Liver (tissue), 9 donors: ENCODE results near the gene NYAP1. TPM values are rescaled to one million over a fixed set of nuclear protein-coding genes. Genes with fewer than 3 reads are reported as not detected.
"Not testable (repeated sequence)": the region's sequence is repeated elsewhere in the genome, so short reads cannot be mapped to it uniquely, and the experiment has no call there.

ENCODE experiments used
- DNase-seq: peaks from one replicate; pipeline ENCODE4 v3.0.0-alpha.2; 2017; ENCODE audit warnings: low spot score
- H3K27ac ChIP-seq, 2 donors: one replicate each; pipeline ENCODE4 v1.7.0; 2013; ENCODE audit warnings: inconsistent platforms in 2 of 2, low read length in 2 of 2, control low read depth in 1 of 2, low read depth in 1 of 2, mild to moderate bottlenecking in 1 of 2
- H3K27me3 ChIP-seq, 4 donors: one replicate each; pipeline versions ENCODE4 v1.6.1 to v1.7.0; 2013; ENCODE audit warnings: low read length in 3 of 4, inconsistent platforms in 1 of 4, mild to moderate bottlenecking in 1 of 4, moderate library complexity in 1 of 4; ENCODE audit not compliant: control insufficient read depth in 4 of 4, insufficient read depth in 4 of 4
- H3K36me3 ChIP-seq, 4 donors: one replicate each; pipeline versions ENCODE4 v1.6.1 to v1.7.0; 2013; ENCODE audit warnings: low read length in 3 of 4, mild to moderate bottlenecking in 3 of 4, low read depth in 1 of 4, moderate library complexity in 1 of 4; ENCODE audit not compliant: control insufficient read depth in 4 of 4, insufficient read depth in 3 of 4
- H3K4me1 ChIP-seq, 4 donors: one replicate each; pipeline versions ENCODE4 v1.6.1 to v1.7.0; 2013; ENCODE audit warnings: low read length in 3 of 4, mild to moderate bottlenecking in 3 of 4, moderate library complexity in 1 of 4; ENCODE audit not compliant: control insufficient read depth in 4 of 4, insufficient read depth in 4 of 4
- H3K4me3 ChIP-seq, 3 donors: one replicate each; pipeline versions ENCODE4 v1.6.1 to v1.7.0; 2013; ENCODE audit warnings: low read length in 3 of 3, control low read depth in 1 of 3, low read depth in 1 of 3, mild to moderate bottlenecking in 1 of 3
- H3K9ac ChIP-seq, 2 donors: one replicate each; pipeline ENCODE4 v1.7.0; 2013; ENCODE audit warnings: low read length in 2 of 2, mild to moderate bottlenecking in 2 of 2, moderate library complexity in 2 of 2, control low read depth in 1 of 2, low read depth in 1 of 2
- H3K9me3 ChIP-seq, 4 donors: one replicate each; pipeline versions ENCODE4 v1.6.1 to v1.7.0; 2013; ENCODE audit warnings: low read length in 3 of 4; ENCODE audit not compliant: control insufficient read depth in 4 of 4
- EGR1 ChIP-seq, 2 donors: IDR thresholded peaks; 2 replicates each; pipeline ENCODE4 v1.6.1; 2016 to 2018; ENCODE audit warnings: antibody characterized with exemption in 2 of 2, low read depth in 2 of 2
- GABPA ChIP-seq, 2 donors: IDR thresholded peaks in 1 of 2; conservative IDR thresholded peaks in 1 of 2; 2 replicates each; pipeline ENCODE4 v1.6.1; 2016; ENCODE audit warnings: antibody characterized with exemption in 2 of 2, mild to moderate bottlenecking in 1 of 2, moderate library complexity in 1 of 2
- HNF4A ChIP-seq, 2 donors: conservative IDR thresholded peaks; 2 replicates each; pipeline ENCODE4 v1.6.1; 2016; ENCODE audit warnings: antibody characterized with exemption in 2 of 2, mild to moderate bottlenecking in 2 of 2
- HNF4G ChIP-seq: IDR thresholded peaks from 2 replicates; pipeline ENCODE4 v1.6.1; 2016; ENCODE audit warnings: antibody characterized with exemption
- JUND ChIP-seq, 2 donors: IDR thresholded peaks; 2 replicates each; pipeline ENCODE4 v1.6.1; 2016; ENCODE audit warnings: antibody characterized with exemption in 2 of 2
- NR2F2 ChIP-seq: IDR thresholded peaks from 2 replicates; pipeline ENCODE4 v1.6.1; 2016; ENCODE audit warnings: antibody characterized with exemption
- RAD21 ChIP-seq, 2 donors: IDR thresholded peaks; 2 replicates each; pipeline ENCODE4 v1.6.1; 2016; ENCODE audit warnings: antibody characterized with exemption in 2 of 2, mild to moderate bottlenecking in 2 of 2
- REST ChIP-seq: IDR thresholded peaks from 2 replicates; pipeline ENCODE4 v1.6.1; 2016; ENCODE audit warnings: antibody characterized with exemption, mild to moderate bottlenecking
- RXRA ChIP-seq, 2 donors: IDR thresholded peaks; 2 replicates each; pipeline ENCODE4 v1.6.1; 2017 to 2018; ENCODE audit warnings: antibody characterized with exemption in 2 of 2, mild to moderate bottlenecking in 1 of 2
- SP1 ChIP-seq: IDR thresholded peaks from 2 replicates; pipeline ENCODE4 v1.6.1; 2018; ENCODE audit warnings: antibody characterized with exemption, mild to moderate bottlenecking
- WGBS: extraction: QIAGEN DNeasy Blood & Tissue Kit; methylation state at CpG from one replicate; pipeline ENCODE4 v1.1.7; 2013; 5-methylcytosine and 5-hydroxymethylcytosine counted together
- polyA plus RNA-seq, 2 donors: library from polyadenylated mRNA; stranded (reverse) in 1 of 2; unstranded in 1 of 2; fragments of 200-250 nt in 1 of 2; fragments of >200 nt in 1 of 2; fragmentation: Nextera tagmentation in 1 of 2; extraction: Ambion mirVana in 1 of 2; gene quantifications; one replicate each; pipeline versions ENCODE4 v1.2.1 to v1.2.3, GENCODE V29; 2013 to 2015
- total RNA-seq, 2 donors: library from RNA; depleted of rRNA; stranded (reverse); fragments of >200 nt; gene quantifications; one replicate each; pipeline ENCODE4 v1.2.3, GENCODE V29; 2014
- TF ChIP-seq, protein P1 (sequence below): IDR thresholded peaks from 2 replicates; pipeline ENCODE4 v1.6.1; 2016; ENCODE audit warnings: antibody characterized with exemption
- TF ChIP-seq, protein P2 (sequence below): IDR thresholded peaks from 2 replicates; pipeline ENCODE4 v1.6.1; 2016; ENCODE audit warnings: antibody characterized with exemption
- donor health status: healthy.
- donor health status: healthy.
- donor health status: healthy.
- donor health status: healthy.
- donor health status: healthy.

NYAP1 gene
- total and polyA plus RNA-seq, 4 donors: 0.08 to 0.29 (median 0.09) TPM; not detected in 1

GRCh38 chr7:100446040-100446439 lies 37.7 kb upstream of the NYAP1 start:
- Histone ChIP-seq H3K4me3 (no peak overlapping the region), H3K4me1 (peaks cover 8 to 21% (median 17%) of the 10 kb centered on the region in 4 donors), H3K9ac (no peak overlapping the region), H3K27ac (no peak overlapping the region), H3K9me3 (no peaks in the 10 kb centered on the region), H3K27me3 (no peaks in the 10 kb centered on the region), H3K36me3 (no peaks in the 10 kb centered on the region)
- 80% methylated on average over 2 of the region's 2 CpGs for WGBS
- DNase-seq: no peak
- TF ChIP-seq EGR1 (IDR thresholded peaks at IDR 0.05; ENCODE audit: low read depth in 2 of 2) (no peak), NR2F2 (no peak), GABPA (IDR thresholded peaks at IDR 0.05 in 1 of 2, conservative IDR thresholded peaks at IDR 0.05 in 1 of 2) (no peak), SP1 (no peak)
- TF ChIP-seq, protein P1, sequence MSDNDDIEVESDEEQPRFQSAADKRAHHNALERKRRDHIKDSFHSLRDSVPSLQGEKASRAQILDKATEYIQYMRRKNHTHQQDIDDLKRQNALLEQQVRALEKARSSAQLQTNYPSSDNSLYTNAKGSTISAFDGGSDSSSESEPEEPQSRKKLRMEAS: no peak

DNA sequence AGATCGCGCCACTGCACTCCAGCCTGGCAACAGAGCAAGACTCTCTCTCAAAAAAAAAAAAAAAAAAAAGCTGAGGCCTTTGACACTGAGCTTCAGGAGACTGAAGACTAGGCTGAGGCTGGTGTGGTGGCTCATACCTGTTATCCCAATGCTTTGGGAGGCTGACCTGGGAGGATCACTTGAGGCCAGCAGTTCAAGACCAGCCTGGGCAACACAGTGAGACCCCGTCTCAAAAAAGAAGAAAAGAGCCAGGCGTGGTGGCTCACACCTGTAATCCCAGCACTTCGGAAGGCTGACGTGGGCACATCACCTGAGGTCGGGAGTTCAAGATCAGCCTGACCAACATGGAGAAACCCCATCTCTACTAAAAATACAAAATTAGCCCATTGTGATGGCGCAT lies 36.4 kb upstream of the NYAP1 start:
- WGBS: 98% methylated on average over 8 of the region's 8 CpGs
- not testable (repeated sequence) for H3K9ac ChIP-seq, H3K36me3 ChIP-seq, H3K27ac ChIP-seq, H3K4me3 ChIP-seq, H3K27me3 ChIP-seq, H3K9me3 ChIP-seq, DNase-seq
- H3K4me1 ChIP-seq: peaks cover 8 to 21% (median 17%) of the 10 kb centered on the region in 4 donors

DNA sequence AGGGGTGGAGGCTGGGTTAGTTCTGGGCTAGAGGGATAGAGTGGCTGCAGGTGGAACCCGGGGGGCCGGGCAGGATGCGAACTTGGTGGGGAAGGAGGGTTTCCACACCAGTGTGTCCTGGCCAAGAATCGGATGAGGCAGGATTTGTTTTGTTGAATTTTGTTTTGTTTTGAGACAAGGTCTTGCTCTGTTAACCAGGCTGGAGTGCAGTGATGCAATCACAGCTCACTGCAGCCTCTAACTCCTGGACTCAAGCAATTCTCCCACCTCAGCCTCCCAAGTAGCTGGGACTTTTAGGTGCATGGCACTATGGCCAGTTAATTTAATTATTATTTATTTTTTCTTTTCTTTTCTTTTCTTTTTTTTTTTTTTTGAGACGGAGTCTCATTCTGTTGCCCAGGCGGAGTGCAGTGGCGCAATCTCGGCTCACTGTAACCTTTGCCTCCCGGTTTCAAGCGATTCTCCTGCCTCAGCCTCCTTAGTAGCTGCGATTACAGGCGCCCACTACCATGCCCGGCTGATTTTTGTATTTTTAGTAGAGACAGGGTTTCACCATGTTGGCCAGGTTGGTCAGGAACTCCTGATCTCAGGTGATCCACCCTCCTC lies 34.4 kb upstream of the NYAP1 start:
- Histone ChIP-seq H3K27ac (peak overlapping the region; percentile 93 to 99), H3K4me3 (no peak overlapping the region)
- 45% methylated on average over 13 of the region's 13 CpGs for WGBS

More for the DNA sequence above, 34.4 kb upstream of the NYAP1 start:
- peak; percentile 52 for TF ChIP-seq REST
- peak in 1 of 2 donors; percentile 35 for TF ChIP-seq RXRA (IDR thresholded peaks at IDR 0.05)
- TF ChIP-seq JUND (IDR thresholded peaks at IDR 0.05): peak in 1 of 2 donors; percentile 10
- peak in 1 of 2 donors; percentile 14 for TF ChIP-seq RAD21 (IDR thresholded peaks at IDR 0.05)
- TF ChIP-seq GABPA (IDR thresholded peaks at IDR 0.05 in 1 of 2, conservative IDR thresholded peaks at IDR 0.05 in 1 of 2): no peak
- TF ChIP-seq HNF4G: no peak
- TF ChIP-seq, protein P2, sequence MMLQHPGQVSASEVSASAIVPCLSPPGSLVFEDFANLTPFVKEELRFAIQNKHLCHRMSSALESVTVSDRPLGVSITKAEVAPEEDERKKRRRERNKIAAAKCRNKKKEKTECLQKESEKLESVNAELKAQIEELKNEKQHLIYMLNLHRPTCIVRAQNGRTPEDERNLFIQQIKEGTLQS: peak; percentile 58
- peak; percentile 30 for TF ChIP-seq SP1
- TF ChIP-seq HNF4A (conservative IDR thresholded peaks at IDR 0.05): peak; percentile 56 to 60
- Histone ChIP-seq H3K4me1 (peaks cover 8 to 19% (median 12%) of the 10 kb centered on the region in 4 donors), H3K27me3 (no peaks in the 10 kb centered on the region), H3K9me3 (no peaks in the 10 kb centered on the region), H3K9ac (no peak overlapping the region), H3K36me3 (no peaks in the 10 kb centered on the region)
- no peak for DNase-seq
